ENCODE results near the gene SORCS3.

SORCS3 gene

GRCh38 chr10:104989880-104990279 is 348.8 kb downstream of the SORCS3 start:
- DNase-seq (ENCODE audit: low spot score) (no peak), FAIRE-seq (no peak)

- no peak for FAIRE-seq
These were observed 352.0 kb downstream of the SORCS3 start for GRCh38 chr10:104993085-104993484.

GRCh38 chr10:105001269-105001668 is 360.2 kb downstream of the SORCS3 start:
- no peak for DNase-seq (ENCODE audit: low spot score)
- FAIRE-seq, result no peak

More at GRCh38 chr10:104993085-104993484, 352.0 kb downstream of the SORCS3 start:
- no peak for DNase-seq (ENCODE audit: low spot score)

- FAIRE-seq (no peak), DNase-seq (ENCODE audit: low spot score) (no peak)
These were observed 369.5 kb downstream of the SORCS3 start for GRCh38 chr10:105010411-105011121.

GRCh38 chr10:105017116-105017515 is 376.0 kb downstream of the SORCS3 start:
- DNase-seq (ENCODE audit: low spot score), result peak; percentile 92
- FAIRE-seq, result peak; percentile 96

- DNase-seq (ENCODE audit: low spot score) (peak; percentile 22), FAIRE-seq (no peak)
These were observed 376.6 kb downstream of the SORCS3 start for GRCh38 chr10:105017691-105018090.

GRCh38 chr10:105023211-105024111 is 382.4 kb downstream of the SORCS3 start:
- FAIRE-seq, result peak; percentile 99
- peak; percentile 97 for DNase-seq (ENCODE audit: low spot score)

GRCh38 chr10:105024184-105024583 is 383.1 kb downstream of the SORCS3 start:
- DNase-seq (ENCODE audit: low spot score) (no peak), FAIRE-seq (no peak)

- FAIRE-seq, result no peak
- DNase-seq (ENCODE audit: low spot score), result no peak
These were observed 384.0 kb downstream of the SORCS3 start for GRCh38 chr10:105025092-105025491.

- FAIRE-seq, result no peak
- no peak for DNase-seq (ENCODE audit: low spot score)
These were observed 385.5 kb downstream of the SORCS3 start for GRCh38 chr10:105026566-105026965.

GRCh38 chr10:105029286-105029685 is 388.2 kb downstream of the SORCS3 start:
- DNase-seq (ENCODE audit: low spot score), result no peak
- FAIRE-seq, result no peak

- DNase-seq (ENCODE audit: low spot score), result no peak
- no peak for FAIRE-seq
These were observed 395.9 kb downstream of the SORCS3 start for GRCh38 chr10:105037022-105037421.

GRCh38 chr10:105041956-105042355 is 400.9 kb downstream of the SORCS3 start:
- FAIRE-seq, result peak; percentile 92

GRCh38 chr10:105042906-105043552 is 401.9 kb downstream of the SORCS3 start:
- DNase-seq (ENCODE audit: low spot score), result no peak
- no peak for FAIRE-seq

More at GRCh38 chr10:105041956-105042355, 400.9 kb downstream of the SORCS3 start:
- peak; percentile 74 for DNase-seq (ENCODE audit: low spot score)

GRCh38 chr10:105044902-105045301 is 403.8 kb downstream of the SORCS3 start:
- DNase-seq (ENCODE audit: low spot score) (no peak), FAIRE-seq (no peak)

GRCh38 chr10:105056413-105056812 is 415.3 kb downstream of the SORCS3 start:
- no peak for FAIRE-seq
- DNase-seq (ENCODE audit: low spot score), result no peak

- DNase-seq (ENCODE audit: low spot score) (no peak), FAIRE-seq (no peak)
These were observed 421.9 kb downstream of the SORCS3 start for GRCh38 chr10:105062951-105063350.

- DNase-seq (ENCODE audit: low spot score) (no peak), FAIRE-seq (no peak)
These were observed 422.7 kb downstream of the SORCS3 start for GRCh38 chr10:105063796-105064195.

- FAIRE-seq (peak; percentile 85), DNase-seq (ENCODE audit: low spot score) (peak; percentile 66)
These were observed 427.4 kb downstream of the SORCS3 start for GRCh38 chr10:105068497-105068896.

- DNase-seq (ENCODE audit: low spot score) (no peak), FAIRE-seq (no peak)
These were observed 429.2 kb downstream of the SORCS3 start for GRCh38 chr10:105070249-105070648.

GRCh38 chr10:105070952-105071351 is 429.9 kb downstream of the SORCS3 start:
- FAIRE-seq (no peak), DNase-seq (ENCODE audit: low spot score) (no peak)

- FAIRE-seq (no peak), DNase-seq (ENCODE audit: low spot score) (no peak)
These were observed 430.9 kb downstream of the SORCS3 start for GRCh38 chr10:105071980-105072379.

Data from RCC 7860 (cell line).